Tibial artery (tissue), 4 donors: ENCODE data around the gene PLXNA1.

Experiments
- DNase-seq, 2 donors: peaks; one replicate each; pipeline ENCODE4 v3.0.0-alpha.2; 2019
- H3K27ac ChIP-seq, 2 donors: fragments of 200-600 bp; sonication (generic) in 1 of 2; 1 replicate in 1 of 2; 2 replicates in 1 of 2; pipeline ENCODE4 v1.5.1; 2018 to 2019; ENCODE audit warnings: mild to moderate bottlenecking in 1 of 2
- H3K27me3 ChIP-seq, 2 donors: fragments of 200-600 bp; sonication (generic) in 1 of 2; one replicate each; pipeline versions ENCODE4 v1.5.1 to v1.6.0; 2016 to 2019
- H3K36me3 ChIP-seq, 3 donors: fragments of 200-600 bp; sonication (generic) in 2 of 3; one replicate each; pipeline ENCODE4 v1.5.1; 2016 to 2019; ENCODE audit warnings: mild to moderate bottlenecking in 2 of 3
- H3K4me1 ChIP-seq, 4 donors: fragments of 200-600 bp; sonication (generic) in 2 of 4; 1 replicate in 3 of 4; 2 replicates in 1 of 4; pipeline ENCODE4 v1.5.1; 2016 to 2019
- H3K4me3 ChIP-seq, 2 donors: fragments of 200-600 bp; sonication (generic) in 1 of 2; 1 replicate in 1 of 2; 2 replicates in 1 of 2; pipeline ENCODE4 v1.5.1; 2018 to 2019; ENCODE audit warnings: mild to moderate bottlenecking in 2 of 2
- H3K9me3 ChIP-seq, 3 donors: fragments of 200-600 bp; sonication (generic) in 1 of 3; one replicate each; pipeline ENCODE4 v1.5.1; 2016 to 2019
- intact Hi-C: fragments of 100-400 bp; cut with DNase I; formaldehyde crosslinking; loops from one replicate; pipeline ENCODE4 v1.15.0; 2023; ENCODE audit warnings: low total_unique reads
- TF ChIP-seq, protein P1 (sequence below), 2 experiments: fragments of 200-600 bp in 1 of 2; fragments of 450-650 bp in 1 of 2; IDR thresholded peaks; one replicate each; pipeline ENCODE4 v1.5.1; 2017 to 2019; ENCODE audit warnings: antibody characterized with exemption in 2 of 2, mild to moderate bottlenecking in 1 of 2, moderate library complexity in 1 of 2

The PLXNA1 gene

DNA sequence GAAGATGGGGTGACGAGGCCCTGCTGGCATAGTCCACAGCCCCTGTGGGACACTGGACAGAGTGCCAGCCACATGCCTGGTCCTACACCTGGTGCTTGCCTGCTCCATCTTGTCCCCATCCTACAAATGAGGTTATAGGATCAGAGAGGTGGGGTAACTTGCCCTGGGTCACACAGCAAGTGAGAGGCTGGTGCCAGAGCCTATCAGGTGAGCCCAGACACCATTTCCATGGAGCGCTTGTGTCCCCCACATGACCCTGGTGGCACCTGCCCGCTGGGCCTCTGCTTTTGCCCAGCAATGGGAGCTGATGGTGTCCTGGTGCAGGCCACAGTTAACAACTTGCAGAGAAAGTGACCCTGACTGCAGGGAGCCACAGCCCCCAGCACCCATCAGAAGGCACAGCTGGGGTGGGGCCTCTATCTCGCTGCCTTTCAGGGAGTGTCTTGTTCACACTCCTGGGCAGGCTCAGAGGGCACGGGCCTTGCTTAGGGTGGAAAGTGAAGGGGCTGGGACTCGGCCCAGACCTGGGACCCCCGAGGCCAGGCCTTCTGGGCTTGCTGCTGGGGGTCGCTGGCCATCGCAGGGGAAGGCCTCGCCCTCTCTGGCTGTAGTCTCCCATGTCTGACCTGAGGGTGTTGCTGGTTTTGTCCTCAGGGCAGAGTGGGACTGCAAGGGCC lies 7.2 kb downstream of the PLXNA1 start:
- intact Hi-C loops = no loop called here
- DNase-seq = no peak

DNA sequence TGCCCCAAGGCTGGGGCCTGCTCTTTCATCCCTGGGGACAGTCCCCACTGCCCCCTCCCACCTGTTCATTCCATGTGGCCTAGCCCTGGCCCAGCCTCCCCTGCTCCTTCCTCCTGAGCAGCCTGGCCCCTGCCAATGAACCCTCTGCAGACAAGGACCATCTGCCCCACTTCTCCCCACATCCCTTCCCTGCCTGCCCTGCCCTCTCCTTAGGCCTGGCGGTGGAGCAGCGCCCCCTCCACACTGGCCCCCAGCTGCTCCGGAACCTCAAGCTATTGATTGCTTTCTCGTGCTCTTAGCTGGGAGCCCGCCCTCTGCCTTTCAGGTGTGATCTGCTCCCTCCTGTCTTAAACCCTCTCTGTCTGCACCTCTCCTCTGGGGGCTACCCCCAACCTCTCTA lies 8.0 kb downstream of the PLXNA1 start:
- DNase-seq = no peak
- Histone ChIP-seq H3K27me3 (no peaks in the 10 kb centered on the region), H3K9me3 (no peaks in the 10 kb centered on the region), H3K4me1 (peaks cover 11 to 75% (median 40%) of the 10 kb centered on the region in 4 donors), H3K27ac (no peak overlapping the region), H3K4me3 (no peak overlapping the region), H3K36me3 (peaks cover 19 to 48% (median 22%) of the 10 kb centered on the region in 3 donors)
- TF ChIP-seq, protein P1, sequence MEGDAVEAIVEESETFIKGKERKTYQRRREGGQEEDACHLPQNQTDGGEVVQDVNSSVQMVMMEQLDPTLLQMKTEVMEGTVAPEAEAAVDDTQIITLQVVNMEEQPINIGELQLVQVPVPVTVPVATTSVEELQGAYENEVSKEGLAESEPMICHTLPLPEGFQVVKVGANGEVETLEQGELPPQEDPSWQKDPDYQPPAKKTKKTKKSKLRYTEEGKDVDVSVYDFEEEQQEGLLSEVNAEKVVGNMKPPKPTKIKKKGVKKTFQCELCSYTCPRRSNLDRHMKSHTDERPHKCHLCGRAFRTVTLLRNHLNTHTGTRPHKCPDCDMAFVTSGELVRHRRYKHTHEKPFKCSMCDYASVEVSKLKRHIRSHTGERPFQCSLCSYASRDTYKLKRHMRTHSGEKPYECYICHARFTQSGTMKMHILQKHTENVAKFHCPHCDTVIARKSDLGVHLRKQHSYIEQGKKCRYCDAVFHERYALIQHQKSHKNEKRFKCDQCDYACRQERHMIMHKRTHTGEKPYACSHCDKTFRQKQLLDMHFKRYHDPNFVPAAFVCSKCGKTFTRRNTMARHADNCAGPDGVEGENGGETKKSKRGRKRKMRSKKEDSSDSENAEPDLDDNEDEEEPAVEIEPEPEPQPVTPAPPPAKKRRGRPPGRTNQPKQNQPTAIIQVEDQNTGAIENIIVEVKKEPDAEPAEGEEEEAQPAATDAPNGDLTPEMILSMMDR (IDR thresholded peaks at IDR 0.05) = no peak
- intact Hi-C loops = no loop called here

More for the DNA sequence above, 7.2 kb downstream of the PLXNA1 start:
- no peak overlapping the region for H3K4me3 ChIP-seq
- no peak overlapping the region for H3K27ac ChIP-seq
- peaks cover 11 to 74% (median 43%) of the 10 kb centered on the region in 4 donors for H3K4me1 ChIP-seq
- TF ChIP-seq, protein P1 (IDR thresholded peaks at IDR 0.05) = no peak
- H3K27me3 ChIP-seq = no peaks in the 10 kb centered on the region
- peaks cover 19 to 48% (median 22%) of the 10 kb centered on the region in 3 donors for H3K36me3 ChIP-seq
- H3K9me3 ChIP-seq = no peaks in the 10 kb centered on the region

DNA sequence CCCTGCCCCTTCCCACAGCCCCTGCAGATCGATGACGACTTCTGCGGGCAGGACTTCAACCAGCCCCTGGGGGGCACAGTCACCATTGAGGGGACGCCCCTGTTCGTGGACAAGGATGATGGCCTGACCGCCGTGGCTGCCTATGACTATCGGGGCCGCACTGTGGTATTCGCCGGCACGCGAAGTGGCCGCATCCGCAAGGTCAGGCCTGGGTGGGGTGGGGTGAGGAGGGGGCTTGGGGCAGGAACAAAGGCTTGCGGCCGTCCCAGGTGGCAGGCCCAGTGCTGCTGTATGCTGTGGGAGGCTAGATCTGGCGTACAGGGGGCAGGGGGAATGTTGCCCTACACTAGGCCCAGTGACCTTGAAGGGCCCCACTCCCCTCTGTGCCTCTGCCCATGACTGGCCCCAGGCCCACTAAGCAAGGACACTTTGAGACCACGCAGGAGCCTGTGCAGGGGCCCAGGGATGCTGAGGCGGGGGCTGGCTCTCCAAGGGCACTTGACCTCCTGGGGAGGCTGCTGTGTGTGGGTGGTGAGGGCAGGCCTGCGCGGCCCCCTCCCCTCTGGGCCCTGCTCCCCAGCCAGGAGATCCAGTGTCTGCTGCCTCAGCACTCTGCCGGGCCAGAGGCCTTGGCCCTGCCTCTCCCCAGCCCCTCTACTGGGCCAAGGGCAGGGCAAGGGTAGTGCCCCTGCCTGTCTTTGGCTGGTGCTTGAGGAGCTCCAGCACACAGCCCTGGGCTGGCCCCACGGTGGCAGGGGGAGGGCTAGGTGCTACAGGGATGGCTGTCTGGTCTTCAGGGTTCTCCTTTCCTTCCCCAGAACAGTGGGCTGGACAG lies 8.7 kb downstream of the PLXNA1 start:
- Histone ChIP-seq H3K9me3 (no peaks in the 10 kb centered on the region), H3K27me3 (no peaks in the 10 kb centered on the region), H3K4me3 (no peak overlapping the region), H3K27ac (peak overlapping the region; percentile 16 to 22), H3K4me1 (peaks cover 11 to 75% (median 39%) of the 10 kb centered on the region in 4 donors), H3K36me3 (peaks cover 19 to 48% (median 22%) of the 10 kb centered on the region in 3 donors)
- intact Hi-C loops = no loop called here
- no peak for DNase-seq
- TF ChIP-seq, protein P1 (IDR thresholded peaks at IDR 0.05) = no peak

DNA sequence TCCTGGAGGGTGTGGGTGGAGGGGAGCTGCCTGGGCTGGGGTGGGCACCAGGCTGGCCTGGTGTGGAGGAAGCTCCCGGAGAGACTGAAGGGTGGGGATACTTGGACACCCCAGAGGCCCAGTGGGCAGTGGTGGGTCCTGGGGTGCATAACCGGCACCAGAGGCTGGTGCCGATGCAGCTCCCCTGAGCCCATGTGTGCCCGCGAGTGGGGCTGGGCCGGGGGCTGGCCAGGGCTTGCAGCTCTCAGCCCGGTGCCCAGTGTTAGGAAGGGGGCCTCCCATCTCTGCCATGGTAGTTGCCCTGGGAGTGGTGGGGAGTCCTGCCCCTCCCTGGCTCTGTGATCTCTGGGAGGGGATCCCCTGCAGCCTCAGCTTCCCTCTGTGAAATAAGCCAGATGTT lies 9.3 kb downstream of the PLXNA1 start:
- H3K4me1 ChIP-seq = peaks cover 11 to 75% (median 40%) of the 10 kb centered on the region in 4 donors
- H3K36me3 ChIP-seq = peaks cover 19 to 48% (median 22%) of the 10 kb centered on the region in 3 donors
- no peak overlapping the region for H3K4me3 ChIP-seq
- H3K27ac ChIP-seq = peak overlapping the region; percentile 2 to 22
- no peak for DNase-seq
- H3K9me3 ChIP-seq = no peaks in the 10 kb centered on the region
- H3K27me3 ChIP-seq = no peaks in the 10 kb centered on the region
- TF ChIP-seq, protein P1 (IDR thresholded peaks at IDR 0.05) = no peak
- intact Hi-C loops = no loop called here

DNA sequence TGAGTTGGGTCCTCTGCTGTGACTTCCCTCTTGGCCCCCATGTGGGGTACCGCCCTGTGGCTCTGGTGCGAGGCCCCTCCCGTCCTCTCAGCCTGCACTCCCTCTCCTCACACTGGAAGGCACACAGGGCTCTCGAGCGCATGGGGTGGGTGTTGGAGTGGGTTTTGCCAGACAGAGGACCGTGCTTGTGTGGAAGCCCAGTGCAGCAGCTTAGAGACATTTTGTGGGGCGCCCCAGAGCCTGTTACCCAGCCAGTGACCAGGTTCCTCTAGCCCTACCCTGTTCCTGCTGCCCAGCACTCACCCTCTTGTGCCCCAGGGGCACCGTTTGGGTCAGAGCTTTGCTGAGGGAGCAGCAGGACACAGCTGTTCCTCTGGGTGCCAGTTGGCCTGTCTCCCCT lies 9.9 kb downstream of the PLXNA1 start:
- DNase-seq = no peak
- Histone ChIP-seq H3K9me3 (no peaks in the 10 kb centered on the region), H3K27ac (peak overlapping the region in 1 of 2 donors; percentile 22), H3K4me3 (no peak overlapping the region), H3K27me3 (no peaks in the 10 kb centered on the region), H3K36me3 (peaks cover 19 to 48% (median 22%) of the 10 kb centered on the region in 3 donors), H3K4me1 (peaks cover 11 to 75% (median 39%) of the 10 kb centered on the region in 4 donors)
- TF ChIP-seq, protein P1 (IDR thresholded peaks at IDR 0.05) = no peak
- intact Hi-C loops = no loop called here
